Parietal lobe (tissue), 1 donor: Measurements from ENCODE around the gene CLPTM1. TPM values are rescaled to one million over a fixed set of nuclear protein-coding genes. Genes with fewer than 3 reads are reported as not detected.

Source experiments
- total RNA-seq: library from RNA; depleted of rRNA; stranded (reverse); fragments of >200 nt; gene quantifications from one replicate; pipeline ENCODE4 v1.2.3, GENCODE V29; 2014

Gene CLPTM1, protein sequence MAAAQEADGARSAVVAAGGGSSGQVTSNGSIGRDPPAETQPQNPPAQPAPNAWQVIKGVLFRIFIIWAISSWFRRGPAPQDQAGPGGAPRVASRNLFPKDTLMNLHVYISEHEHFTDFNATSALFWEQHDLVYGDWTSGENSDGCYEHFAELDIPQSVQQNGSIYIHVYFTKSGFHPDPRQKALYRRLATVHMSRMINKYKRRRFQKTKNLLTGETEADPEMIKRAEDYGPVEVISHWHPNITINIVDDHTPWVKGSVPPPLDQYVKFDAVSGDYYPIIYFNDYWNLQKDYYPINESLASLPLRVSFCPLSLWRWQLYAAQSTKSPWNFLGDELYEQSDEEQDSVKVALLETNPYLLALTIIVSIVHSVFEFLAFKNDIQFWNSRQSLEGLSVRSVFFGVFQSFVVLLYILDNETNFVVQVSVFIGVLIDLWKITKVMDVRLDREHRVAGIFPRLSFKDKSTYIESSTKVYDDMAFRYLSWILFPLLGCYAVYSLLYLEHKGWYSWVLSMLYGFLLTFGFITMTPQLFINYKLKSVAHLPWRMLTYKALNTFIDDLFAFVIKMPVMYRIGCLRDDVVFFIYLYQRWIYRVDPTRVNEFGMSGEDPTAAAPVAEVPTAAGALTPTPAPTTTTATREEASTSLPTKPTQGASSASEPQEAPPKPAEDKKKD
- 64.5 TPM for total RNA-seq

DNA sequence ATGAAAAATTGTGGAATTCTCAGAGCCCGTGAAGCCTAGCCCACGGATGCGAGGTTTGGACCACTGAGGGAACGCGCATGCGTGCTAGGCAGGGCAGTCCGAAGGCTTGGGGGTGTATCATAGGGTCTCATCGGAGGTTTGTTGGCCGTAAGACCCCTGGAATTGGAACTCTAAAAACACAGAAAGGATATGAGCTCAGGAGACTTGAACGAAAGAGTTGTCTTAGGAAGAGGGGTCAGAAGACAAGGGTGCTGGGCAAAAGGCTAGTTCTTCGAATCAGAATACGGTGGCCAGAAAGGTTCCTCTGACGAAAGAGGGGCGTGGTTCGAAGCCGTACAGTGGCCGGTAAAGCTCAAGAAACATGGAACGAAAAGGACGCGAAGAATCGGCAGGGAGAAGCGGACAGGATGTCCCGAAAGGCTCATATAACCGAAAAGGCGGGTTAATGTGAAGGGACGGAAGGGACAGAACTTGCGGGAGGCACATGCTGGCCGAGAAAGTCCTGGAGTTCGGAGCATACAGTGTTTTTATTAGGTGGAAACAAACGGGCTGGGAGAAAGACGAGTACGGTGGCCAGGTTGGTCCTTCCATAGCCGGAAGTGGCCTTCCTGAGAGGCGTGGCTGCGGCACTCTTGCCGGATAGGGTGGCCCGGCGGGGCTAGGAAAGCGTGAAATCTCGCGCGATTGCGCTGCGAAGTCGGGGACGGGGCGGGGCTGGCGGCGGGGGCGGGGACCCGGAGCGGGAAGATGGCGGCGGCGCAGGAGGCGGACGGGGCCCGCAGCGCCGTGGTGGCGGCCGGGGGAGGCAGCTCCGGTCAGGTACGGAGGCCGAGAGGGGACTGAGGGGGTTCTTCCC, at the start of gene CLPTM1:
CLPTM1 (plus strand) TSS at position 732 of the 856 bp plus-strand sequence; CDS start at position 748, 16 bp downstream.

DNA sequence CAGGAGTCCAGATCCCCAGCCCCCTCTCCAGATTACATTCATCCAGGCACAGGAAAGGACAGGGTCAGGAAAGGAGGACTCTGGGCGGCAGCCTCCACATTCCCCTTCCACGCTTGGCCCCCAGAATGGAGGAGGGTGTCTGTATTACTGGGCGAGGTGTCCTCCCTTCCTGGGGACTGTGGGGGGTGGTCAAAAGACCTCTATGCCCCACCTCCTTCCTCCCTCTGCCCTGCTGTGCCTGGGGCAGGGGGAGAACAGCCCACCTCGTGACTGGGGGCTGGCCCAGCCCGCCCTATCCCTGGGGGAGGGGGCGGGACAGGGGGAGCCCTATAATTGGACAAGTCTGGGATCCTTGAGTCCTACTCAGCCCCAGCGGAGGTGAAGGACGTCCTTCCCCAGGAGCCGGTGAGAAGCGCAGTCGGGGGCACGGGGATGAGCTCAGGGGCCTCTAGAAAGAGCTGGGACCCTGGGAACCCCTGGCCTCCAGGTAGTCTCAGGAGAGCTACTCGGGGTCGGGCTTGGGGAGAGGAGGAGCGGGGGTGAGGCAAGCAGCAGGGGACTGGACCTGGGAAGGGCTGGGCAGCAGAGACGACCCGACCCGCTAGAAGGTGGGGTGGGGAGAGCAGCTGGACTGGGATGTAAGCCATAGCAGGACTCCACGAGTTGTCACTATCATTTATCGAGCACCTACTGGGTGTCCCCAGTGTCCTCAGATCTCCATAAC, 49.6 kb upstream of the CLPTM1 start, which contains the start of gene APOE:
APOE (plus strand) TSS at position 360 of the 724 bp plus-strand sequence. CDS start 829 bp downstream, outside the sequence.

DNA sequence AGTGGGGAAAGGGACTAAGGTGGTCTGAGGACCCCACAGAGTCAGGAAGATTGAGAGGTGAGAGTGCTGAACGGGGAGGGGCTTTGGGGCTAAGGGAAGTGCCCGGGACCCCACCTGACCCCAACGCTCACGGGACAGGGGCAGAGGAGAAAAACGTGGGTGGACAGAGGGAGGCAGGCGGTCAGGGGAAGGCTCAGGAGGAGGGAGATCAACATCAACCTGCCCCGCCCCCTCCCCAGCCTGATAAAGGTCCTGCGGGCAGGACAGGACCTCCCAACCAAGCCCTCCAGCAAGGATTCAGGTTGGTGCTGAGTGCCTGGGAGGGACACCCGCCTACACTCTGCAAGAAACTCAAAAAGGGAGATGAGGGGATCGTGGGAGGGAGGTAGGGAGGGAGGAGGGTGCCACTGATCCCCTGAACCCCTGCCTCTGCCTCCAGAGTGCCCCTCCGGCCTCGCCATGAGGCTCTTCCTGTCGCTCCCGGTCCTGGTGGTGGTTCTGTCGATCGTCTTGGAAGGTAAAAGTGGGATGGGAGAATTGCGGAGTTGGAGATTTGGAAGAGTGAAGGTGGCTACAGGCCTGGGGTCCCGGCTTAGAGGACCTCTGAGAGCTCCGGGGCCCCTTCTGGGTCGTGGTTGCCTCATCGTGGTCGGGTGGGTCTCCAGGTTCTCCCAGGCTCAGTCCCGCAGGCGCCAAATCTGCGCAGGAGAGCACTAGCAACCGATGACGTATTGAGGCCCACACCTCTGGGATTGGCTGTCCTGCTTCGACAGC, 40.6 kb upstream of the CLPTM1 start, which contains the start of gene APOC1:
APOC1 (plus strand) TSS at position 176 of the 774 bp plus-strand sequence; CDS start at position 460, 284 bp downstream.

DNA sequence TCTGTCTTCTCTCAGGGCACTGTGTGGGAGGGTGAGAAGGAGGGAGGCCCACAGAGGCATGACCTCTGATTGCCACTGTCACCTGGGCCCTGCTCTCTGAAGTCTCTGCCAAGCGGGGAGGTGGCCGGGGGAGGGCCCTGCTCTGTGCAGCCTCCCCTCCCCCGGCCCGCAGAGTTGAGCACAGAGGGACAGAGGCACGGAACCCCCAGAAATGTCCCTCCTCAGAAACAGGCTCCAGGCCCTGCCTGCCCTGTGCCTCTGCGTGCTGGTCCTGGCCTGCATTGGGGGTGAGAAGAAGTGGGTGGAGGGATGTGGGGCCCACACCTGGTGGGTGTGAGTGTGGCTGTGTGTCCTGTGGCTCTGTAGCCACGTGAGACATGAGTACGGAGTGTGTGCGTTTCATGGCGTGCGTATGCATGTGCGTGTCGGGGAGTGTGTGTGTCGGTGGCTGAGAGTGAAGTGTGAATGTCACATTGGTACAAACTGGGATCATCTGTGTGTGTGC, 13.1 kb upstream of the CLPTM1 start, which contains the start of gene APOC4:
APOC4 (plus strand) TSS at position 171 of the 505 bp plus-strand sequence; CDS start at position 212, 41 bp downstream.

DNA sequence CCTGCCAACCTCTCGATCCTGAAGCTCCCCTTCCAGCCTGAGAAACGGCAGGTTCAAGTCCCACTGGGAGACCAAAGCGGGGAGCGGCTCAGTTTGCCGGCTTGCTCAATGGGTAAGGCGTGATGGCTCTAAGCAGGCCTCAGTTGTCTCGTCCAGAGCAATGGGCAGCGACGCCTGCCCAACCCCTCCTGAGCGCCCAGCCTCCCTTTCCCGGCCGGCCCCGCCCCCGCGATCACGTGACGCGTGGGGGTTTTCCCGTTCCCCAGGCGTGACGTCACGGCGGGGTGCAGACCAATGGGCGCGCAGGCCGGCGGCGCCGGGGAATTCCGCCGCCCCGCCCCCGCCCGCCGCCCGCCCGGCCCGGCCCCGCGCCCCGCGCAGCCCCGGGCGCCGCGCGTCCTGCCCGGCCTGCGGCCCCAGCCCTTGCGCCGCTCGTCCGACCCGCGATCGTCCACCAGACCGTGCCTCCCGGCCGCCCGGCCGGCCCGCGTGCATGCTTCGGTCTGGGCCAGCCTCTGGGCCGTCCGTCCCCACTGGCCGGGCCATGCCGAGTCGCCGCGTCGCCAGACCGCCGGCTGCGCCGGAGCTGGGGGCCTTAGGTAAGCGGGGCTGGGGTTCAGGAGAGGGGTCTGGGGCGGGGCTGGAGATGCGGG, 46.0 kb downstream of the CLPTM1 start, which contains the start of gene RELB:
RELB (plus strand) TSS at position 378 of the 653 bp plus-strand sequence; CDS start at position 494, 116 bp downstream.

DNA sequence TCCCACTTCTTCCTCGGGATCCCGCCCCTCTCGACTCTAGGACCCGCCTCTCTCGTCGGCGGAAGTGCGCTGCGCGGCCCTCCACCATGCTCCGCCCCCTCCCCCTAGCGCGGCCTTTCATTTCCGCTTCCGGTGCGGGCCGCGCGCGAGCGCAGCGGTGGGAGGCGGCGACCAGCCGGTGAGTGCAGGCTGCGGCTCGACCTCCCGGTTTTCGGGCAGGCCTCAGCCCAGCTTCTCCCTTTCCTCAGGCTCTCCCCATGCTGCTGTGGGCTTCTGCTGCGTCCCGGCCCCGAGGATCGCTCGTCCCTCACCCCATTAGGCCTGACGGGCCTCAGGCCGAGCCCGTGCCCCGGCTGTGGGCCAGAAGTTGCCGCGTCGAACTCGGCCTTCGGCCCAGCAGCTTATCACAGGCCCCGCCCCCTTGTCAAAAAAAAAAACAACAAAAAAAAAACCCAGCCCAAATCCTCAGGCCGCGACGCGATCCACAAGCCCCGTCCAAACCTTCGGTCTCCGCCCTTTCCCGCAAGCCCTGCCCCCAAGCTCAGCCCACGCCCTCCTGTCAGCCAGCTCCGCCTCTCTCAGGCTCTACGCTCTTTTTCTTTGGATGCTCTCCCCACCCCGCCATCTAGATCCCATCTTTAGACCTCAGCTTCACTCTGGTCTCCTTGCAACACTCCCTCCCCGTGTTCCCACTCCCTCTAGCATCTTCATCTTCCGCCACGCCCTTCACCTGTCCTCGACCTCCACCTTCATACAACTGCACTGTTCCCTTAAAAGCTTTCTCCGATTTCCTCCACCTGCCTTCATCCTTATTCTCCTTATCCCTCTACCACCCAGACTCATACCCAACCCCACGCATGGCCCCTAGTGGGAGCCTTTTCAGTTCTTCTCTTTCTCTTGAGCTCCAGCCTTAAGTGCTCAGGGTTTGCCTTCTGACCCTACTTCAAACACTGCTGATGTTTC, 84.0 kb downstream of the CLPTM1 start, which contains the start of gene CLASRP:
CLASRP (plus strand) TSS at position 115 of the 963 bp plus-strand sequence. CDS start 1,168 bp downstream, outside the sequence.

Other genes starting within 250 kb of the CLPTM1 start
- gene BCL3, start 206.7 kb upstream of the CLPTM1 start, total RNA-seq, result not detected
- gene CBLC, start 177.5 kb upstream of the CLPTM1 start, total RNA-seq, result not detected
- gene BCAM, start 146.3 kb upstream of the CLPTM1 start, total RNA-seq, result 3.4 TPM
- gene NECTIN2, start 109.1 kb upstream of the CLPTM1 start, total RNA-seq, result 23.8 TPM
- 29.4 TPM for gene TOMM40, start 64.1 kb upstream of the CLPTM1 start, total RNA-seq
- gene APOE, start 49.6 kb upstream of the CLPTM1 start, total RNA-seq, result 51.3 TPM
- gene APOC1, start 40.8 kb upstream of the CLPTM1 start, total RNA-seq, result 0.94 TPM
- gene APOC4, start 13.1 kb upstream of the CLPTM1 start, total RNA-seq, result not detected
- not detected for gene APOC2, start 9.3 kb upstream of the CLPTM1 start, total RNA-seq
- gene RELB, start 46.1 kb downstream of the CLPTM1 start, total RNA-seq, result 0.63 TPM
- gene CLASRP, start 83.7 kb downstream of the CLPTM1 start, total RNA-seq, result 22.2 TPM
- gene ZNF296, start 121.1 kb downstream of the CLPTM1 start, total RNA-seq, result not detected
- 12.5 TPM for gene GEMIN7, start 123.9 kb downstream of the CLPTM1 start, total RNA-seq
- gene PPP1R37, start 137.8 kb downstream of the CLPTM1 start, total RNA-seq, result 26.0 TPM
- 0.63 TPM for gene NKPD1, start 205.6 kb downstream of the CLPTM1 start, total RNA-seq
- gene TRAPPC6A, start 222.9 kb downstream of the CLPTM1 start, total RNA-seq, result 4.7 TPM
- gene BLOC1S3, start 223.4 kb downstream of the CLPTM1 start, total RNA-seq, result 3.8 TPM